Ecto neural progenitor cell (in vitro differentiated cells): ENCODE results near the gene PTGR2.
"Not testable (repeated sequence)": the region's sequence is repeated elsewhere in the genome, so short reads cannot be mapped to it uniquely, and the experiment has no call there.

ENCODE experiments used
- DNase-seq: peaks from one replicate; pipeline ENCODE4 v3.0.0-alpha.2; 2018; ENCODE audit warnings: low spot score

PTGR2 gene

DNA sequence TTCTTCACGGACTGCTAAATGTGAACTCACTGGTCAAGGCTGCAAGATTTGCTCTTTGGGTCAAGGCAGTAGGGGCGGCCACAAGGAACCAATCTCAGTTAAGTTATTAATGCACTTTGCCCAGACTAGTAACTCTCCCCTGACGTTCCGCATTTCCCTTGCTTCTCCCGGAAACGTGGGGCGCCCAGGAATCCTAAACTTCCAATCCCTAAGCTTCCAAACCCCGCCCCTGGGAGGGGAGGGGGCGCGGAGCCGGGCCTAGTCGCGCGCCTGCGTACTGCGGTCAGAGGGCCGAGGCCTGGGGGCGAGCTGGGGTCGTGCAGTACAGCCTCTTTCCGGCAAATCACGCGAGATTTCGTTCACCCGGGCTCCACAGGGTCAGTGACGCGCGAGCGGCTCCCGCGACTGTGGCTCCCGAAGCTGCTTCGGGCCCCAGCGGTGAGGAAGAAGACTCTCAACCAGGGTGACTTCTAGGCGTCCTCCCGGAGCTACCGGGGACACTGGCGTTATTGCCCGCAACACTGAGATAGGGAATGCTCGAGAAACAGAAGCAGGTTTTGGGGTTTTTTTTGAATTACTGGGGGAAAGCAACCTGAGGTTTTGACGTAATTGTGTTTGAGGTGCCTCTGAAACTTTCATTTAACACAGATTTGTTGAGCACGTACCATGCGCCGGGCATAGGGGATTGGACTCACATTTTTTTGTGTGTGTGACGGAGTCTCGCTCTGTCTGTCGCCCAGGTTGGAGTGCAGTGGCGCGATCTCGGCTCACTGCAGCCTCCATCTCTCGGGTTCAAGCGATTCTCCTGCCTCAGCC is at the start of gene PTGR2:
Gene PTGR2, plus strand, starts transcription at position 265 of the 816 bp plus-strand sequence. CDS start 7,032 bp downstream, outside the sequence.
- peak; percentile 99 for DNase-seq

DNA sequence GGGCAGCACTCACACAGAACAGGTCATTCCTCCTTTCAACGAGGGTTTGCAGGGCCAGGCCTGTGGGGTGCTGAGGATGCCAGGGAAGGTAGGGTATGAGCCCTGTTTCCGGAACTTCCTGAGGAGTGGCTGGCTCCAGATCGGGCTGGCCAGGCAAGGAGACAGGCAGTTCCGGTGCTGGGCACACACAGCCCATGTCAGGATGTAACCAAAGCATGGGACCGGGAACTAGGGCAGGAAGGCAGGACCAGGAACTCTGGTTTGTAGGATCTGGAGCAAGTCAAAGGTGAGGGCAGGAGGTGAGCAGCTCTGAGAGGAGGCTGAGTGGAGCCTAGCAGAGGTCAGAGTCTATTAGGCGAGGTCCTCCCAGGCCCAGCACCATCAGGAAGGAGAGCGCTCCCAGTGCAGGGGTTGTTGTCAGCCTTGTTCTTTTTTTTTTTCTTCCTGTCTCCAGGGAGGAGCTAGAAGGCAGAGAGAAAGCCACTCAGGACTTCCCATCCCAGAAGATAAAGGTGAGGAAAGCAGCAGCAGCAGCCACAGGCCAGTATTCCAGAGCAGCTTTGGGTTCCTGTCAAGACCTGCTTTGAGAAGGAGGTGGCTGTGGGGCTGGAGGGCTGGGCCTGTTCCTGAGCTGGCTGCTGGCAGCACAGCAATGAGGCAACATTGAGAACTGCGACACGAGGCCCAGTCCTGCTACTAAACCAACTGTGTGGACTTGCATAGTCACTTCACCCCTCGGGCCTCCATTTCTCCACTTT is 49.0 kb upstream of the PTGR2 start:
- no peak for DNase-seq

DNA sequence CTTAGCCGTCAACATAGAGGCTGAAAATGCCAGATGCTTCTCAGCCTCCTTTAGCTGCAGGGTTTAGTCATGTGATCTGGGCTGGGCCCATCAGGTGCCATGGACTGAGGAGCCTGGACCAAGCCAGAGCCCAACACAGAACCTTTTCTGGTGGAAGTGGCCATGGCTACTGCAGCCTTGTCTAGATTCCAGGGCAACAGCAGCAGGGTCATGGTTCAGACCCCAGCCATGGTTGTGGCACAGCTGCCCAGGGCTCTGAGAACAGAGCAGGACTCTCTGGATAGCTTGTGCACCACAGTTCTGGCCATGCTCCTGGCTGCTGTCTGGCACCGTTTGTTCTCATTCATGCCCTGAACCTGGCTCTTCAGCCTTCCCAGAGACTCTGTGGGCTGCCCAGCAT is 47.0 kb upstream of the PTGR2 start:
- no peak for DNase-seq

DNA sequence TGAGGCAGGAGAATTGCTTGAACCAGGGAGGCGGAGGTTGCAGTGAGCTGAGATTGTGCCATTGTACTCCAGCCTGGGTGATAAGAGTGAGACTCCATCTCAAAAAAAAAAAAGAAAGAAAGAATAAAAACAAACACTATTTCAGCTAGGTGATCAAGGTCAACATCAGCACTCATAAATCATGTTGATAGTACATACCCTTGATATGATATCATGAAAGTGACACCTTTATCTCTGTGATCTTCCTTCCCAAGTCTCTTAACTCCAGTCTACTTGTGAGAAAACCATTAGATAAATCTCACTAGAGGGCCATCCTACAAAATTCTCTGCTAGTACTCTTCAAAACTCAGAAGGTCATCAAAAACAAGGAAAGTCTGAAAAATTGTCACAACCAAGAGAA is 44.2 kb upstream of the PTGR2 start:
- no peak for DNase-seq

DNA sequence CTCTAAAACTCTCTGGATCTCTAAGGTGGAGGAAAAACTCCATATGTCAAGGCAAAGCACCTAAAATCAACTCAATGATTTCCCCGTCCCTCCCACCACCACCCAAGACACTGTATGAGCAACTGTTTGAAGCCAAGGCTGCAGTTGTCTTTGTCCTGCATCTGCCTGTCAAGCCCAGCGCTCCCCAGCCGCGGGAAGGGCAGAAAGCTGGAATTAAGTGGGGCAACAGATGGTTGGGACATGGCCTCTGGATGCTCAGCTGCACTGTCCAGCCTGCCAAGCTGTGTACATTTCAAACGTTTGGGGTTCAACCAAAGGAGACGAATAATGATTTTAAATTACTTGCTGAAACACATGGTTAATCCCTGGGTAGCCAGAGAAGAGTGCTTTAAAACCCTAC is 42.2 kb upstream of the PTGR2 start:
- no peak for DNase-seq

DNA sequence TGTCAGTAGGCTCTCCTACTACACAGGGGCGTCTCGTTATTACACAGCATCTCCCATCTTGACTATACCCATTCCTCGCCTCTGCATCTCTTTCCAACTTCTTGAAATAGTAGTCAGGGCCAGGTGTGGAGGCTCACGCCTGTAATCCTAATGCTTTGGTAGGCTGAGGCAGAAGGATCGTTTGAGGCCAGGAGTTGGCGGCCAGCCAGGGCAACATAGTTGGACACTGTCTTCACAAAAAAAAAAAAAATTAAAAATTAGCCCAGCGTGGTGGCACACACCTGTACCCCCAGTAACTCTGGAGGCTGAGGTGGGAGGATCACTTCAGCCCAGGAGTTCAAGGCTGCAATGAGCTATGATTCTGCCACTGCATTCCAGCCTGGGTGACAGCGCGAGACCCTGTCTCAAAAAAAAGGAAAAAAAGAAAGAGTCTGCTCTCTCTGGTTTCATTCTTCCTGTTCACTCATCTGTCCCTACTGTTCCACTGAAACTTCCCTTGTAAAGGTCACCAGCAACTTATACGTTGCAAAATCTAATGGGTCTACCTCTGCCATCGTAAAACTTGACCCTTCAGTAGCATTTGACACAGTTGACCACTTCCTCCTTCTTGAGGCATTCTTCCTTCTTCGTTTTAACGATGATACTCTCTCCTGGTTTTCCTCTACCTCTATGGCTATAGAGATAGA is 41.0 kb upstream of the PTGR2 start:
- no peak for DNase-seq

DNA sequence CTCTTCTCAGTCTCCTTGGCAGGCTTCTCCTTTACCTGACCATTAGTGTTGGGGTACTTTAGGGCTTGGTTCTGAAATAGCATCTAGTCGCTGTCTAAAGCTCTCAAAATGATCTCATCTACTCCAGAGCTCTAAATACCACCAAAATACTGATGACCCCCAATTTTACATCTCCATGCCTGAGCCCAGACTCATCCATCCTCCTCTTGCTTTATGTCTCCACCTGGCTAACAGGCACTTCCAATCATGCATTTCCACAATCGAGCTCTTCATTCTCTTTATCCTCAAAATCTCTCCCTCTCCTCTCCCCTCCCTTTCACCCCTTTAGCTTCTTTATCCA is 40.5 kb upstream of the PTGR2 start:
- DNase-seq = no peak

DNA sequence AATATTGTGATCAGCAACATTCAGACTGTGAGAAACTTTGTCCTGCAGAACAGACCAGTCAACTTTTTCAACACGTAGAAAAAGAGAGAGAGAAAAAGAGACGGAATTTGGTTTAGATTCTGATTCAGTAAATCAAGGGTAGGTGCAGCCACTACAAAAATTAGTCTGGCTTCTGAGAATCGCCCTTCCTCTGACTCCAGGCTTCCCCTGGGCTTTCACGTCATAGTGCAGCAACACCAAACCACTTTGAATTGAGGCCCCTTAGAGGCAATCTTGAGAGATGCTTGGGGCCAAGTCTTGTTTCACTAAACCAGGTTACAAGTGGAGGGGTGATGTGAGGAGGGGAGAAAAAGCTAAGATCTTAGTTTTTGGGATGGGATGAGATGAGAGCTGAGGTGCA is 37.5 kb upstream of the PTGR2 start:
- DNase-seq = no peak

DNA sequence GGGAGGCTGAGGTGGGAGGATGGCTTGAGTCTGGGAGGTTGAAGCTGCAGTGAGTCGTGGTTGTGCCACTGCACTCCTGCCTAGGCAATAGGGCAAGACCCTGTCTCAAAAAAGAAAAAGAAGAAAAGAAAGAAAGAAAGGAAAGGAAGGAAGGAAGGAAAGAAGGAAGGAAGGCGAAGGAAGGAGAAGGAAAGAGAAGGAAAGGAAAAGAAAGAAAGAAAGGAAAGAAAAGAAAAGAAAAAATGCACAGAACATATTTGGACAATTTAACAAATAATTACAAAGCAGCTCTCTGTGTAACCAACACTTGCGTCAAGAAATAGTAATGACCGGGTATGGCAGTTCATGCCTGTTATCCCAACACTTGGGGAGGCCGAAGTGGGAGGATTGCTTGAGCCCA is 35.8 kb upstream of the PTGR2 start:
- DNase-seq = no peak

DNA sequence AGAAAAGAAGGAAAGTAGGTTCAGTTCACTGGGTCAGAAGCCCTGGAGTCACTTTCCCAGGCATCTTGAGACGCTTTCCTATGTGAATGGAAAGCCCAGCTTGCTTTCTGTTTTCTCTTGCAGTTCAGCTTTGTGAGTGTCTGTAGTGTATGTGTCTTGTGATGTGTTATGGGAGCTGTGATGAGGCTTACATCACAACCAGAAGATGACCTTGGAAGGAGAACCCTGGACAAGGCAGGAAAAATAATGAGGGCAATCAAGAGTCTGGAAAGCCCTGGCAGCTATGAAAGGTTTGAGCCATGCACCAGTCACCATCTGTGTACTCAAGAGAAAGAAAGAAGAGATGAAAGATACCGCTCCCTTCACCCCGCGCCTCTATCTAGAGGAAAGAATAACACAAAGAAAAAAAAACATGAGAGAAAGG is 35.2 kb upstream of the PTGR2 start:
- no peak for DNase-seq

DNA sequence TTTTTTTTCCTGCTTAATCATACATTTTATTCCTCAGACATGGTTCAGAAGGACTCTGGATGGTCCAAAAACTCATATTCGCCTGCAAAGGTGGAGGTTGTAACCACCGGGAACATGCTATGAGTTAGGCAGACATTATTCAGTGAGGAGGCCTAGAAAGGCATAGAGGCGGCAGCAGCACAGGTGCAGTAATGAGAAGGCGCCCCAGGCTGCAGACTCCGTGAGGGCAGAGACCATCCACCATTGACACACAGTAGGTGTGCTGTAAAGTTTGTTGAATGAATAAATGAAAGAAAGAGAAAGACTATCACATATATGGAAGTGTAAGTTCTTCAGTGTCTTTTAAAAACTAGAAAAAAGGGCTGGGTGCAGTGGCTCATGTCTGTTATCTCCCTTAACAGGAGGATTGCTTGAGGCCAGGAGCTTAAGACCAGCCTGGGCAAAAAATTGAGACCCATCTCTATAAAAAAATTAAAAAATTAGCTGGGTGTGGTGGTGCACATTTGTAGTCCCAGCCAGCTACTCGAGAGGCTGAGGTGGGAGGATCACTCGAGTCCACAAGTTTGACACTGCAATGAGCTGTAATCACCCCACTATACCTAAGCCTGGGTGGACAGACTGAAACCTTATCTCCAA is 34.5 kb upstream of the PTGR2 start:
- DNase-seq = no peak

DNA sequence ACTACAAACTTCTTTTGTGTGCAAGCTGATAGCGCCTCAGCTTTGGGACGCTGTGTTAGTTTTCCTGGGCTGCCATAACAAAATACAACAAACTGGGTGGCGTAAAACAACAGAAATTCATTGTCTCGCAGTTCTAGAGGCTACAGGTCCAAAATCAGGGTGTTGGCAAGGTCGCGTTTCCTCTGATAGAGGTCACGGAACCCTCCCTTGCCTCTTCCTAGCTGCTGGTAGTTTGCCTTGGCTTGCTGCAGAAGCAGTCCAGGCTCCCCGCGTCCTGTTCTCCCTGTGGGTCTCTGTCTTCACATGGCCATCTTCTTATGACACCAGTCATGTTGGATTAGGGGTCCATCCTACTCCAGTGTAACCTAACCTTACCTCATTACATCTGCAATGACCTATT is 32.8 kb upstream of the PTGR2 start:
- DNase-seq = no peak

DNA sequence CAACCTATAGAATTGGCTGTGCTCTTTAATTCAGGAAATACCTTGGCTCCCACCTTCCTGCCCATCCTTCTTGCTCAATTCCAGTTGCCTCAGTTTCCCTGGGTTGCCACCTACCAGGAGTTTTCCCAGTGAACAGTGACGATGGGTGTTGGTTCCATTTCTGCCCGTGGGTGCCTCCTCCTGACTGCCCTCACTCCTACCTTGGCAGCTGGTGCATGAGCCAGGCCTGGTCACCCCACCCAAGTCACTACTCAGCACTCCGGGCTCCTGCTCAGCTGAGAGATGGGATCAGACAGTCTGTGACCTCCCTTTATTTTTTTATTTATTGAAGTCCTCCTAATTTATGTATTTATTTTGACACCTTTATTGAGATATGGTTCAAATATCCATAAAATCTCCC is 31.0 kb upstream of the PTGR2 start:
- no peak for DNase-seq

DNA sequence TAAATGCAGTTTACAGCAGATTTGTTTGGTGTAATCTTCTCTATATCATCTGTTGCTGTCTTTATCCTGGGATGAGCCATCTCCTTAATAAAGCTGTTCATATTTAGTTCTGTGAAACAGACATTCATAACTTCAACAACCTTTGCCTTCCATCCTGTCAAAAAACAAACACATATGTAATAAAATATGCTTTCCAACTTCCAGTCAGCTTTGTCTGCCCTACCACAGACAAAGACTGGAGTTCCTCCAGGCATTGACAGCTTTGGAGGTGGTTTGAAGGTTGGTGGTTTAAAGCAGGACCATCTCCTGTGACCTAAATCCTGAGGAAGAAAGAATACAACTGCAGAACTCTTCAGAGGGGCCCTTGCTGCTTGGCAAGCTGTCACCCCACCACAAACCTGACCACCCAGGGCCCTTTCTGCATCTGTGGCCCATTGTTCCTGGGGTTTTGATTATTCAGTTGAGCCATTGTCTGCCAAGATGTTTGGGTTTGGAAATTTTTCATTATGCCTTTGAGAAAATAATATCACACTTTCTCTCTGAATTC is 28.2 kb upstream of the PTGR2 start:
- no peak for DNase-seq

DNA sequence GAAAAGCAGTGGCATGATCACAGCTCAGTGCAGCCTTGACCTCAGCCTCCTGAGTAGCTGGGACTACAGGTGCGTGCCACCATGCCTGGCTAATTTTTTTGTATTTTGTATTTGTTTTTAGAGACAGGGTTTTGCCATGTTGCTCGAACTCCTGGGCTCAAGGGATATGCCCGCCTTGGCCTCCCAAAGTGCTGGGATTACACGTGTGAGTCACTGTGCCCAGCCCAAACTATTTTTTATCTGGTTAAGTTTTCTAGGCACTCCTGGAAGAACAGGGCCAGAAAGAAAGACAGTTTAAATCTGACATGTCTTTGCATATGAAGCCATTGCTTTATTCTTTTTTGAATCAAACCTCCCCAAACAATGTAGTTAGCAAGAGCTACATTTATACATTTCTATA is 27.5 kb upstream of the PTGR2 start:
- DNase-seq = no peak

DNA sequence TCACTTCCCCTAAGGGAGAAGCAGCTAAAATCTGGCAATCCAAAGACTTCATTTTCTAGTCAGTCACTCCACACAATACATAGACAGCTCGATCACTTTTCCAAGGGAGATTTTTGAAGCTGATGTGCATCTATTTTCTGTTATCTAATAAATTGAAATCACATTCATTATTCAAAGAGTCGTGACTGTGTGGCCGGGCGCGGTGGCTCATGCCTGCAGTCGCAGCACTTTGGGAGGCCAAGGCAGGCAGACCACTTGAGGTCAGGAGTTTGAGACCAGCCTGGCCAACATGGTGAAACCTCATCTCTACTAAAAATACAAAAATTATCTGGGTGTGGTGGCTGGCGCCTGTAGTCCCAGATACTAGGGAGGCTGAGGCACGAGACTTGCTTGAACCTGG is 27.1 kb upstream of the PTGR2 start:
- no peak for DNase-seq

DNA sequence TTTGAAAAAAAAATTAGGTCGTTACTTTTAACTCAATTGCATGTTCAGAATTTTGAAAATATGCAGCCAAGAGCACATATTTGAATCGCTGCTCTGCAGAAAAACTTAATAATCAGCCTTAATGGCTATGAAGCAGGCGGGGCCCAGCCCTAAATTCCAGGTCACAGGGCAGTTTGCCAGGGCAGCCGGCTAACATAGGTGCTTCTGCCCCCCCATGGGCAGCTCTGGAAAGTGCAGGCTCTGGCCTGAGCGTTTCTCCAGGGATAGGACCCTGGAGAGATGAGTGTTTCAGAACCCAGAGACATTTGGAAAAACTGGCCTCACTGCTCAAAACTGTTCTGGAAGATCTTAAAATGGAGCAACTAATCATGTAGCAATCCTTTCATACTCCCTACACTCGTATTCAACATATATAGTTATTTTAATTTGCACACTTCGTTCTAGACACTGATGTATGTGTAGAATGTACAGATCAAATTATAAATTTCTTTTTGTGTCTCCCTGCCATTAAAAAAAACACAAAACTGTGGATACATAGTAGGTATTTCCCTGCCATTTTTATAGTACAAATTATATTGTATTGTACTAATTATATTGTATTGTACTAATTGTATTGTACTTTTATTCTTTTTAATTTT is 26.0 kb upstream of the PTGR2 start:
- DNase-seq = peak; percentile 78

DNA sequence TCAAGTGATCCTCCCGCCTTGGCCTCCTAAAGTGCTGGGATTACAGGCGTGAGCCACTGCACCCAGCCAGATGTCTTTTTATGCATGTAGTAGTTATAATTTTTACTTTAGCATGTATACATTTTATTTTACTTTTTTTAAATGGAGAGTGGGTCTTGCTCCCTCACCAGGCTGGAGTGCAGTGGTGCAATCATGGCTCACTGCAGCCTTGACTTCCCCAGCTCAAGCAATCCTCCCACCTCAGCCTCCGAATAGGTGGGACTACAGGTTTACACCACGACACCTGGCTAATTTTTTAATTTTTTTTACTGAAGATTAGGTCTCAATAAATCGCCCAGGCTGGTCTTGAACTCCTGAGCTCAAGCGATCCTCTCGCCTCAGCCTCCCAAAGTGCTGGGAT is 24.4 kb upstream of the PTGR2 start:
- not testable (repeated sequence) for DNase-seq

DNA sequence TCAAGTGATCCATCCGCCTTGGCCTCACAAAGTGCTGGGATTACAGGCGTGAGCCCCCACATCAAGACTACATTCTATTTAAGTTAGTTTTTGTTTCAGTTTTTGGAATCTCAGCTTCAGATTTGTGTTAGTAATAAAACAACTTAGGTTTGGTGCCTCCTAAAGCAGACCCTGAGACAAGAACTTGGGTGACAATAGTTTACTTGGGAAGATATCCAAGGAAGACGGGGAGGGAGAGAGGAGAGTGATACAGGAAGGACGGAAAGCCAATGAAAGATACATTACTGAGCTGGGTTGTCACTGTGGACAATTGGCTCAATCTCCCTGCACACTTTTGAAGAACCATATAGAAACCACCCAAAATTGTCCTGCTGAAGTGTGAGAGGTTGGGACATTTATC is 22.6 kb upstream of the PTGR2 start:
- DNase-seq = no peak

DNA sequence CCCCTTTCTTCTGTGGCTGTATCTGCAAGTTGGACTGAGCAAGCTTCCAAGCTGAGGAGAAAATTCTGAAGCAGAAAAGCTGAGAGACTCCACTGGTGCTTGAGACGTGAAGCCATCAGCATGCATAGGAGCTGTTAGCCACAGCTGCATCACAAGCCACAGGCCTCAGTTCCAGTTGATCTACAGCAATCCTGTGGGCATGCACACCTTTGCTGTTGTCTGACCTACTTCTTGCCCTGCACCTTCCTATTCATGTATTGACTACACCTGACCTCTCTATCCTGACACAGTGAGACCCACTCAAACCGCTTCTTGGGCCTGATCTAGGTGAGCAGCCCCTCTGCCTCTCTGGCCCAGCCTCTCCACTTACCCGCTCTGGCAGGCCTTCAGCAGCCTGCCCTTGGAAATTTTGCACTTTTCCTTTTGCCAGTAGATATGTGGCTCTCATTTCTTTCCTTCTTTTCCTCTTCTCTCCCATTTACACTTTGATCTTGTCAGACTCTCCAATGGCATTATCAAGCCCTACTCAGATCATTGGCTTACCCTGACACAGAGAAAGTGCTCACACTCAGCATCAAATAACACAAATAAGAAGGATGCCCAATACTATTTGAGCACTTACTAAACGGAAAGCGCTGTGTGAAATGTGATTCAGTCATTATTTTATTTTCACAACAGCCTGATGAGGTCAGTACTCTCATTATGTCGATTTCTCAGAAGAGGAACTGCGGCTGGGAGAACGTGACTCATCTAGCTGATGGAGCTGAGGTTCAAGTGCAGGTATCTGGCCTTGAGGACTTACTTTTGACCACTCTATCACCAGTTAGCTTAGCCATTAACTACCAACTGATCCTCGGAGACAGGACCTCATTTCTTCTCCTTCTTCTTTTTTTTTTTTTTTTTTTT is 21.9 kb upstream of the PTGR2 start:
- no peak for DNase-seq

DNA sequence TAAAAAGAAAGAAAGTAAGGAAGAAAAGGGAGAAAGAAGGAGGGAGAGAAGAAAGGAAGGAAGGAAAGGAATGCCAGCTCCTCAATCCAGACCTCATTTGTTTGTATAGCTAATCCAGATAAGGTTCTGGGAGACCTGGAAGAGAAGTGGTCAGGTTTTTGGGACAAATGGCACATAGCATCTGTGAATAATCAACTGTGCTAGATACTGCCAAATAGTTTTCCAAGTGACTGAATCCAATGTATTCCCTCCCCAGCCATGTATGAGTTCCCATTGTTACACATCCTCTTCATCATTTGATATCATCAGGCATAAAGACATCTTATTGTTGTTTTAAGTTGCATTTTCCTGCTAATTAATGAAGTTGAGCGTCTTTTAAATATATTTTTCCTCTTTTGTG is 18.6 kb upstream of the PTGR2 start:
- no peak for DNase-seq
